Measurements from ENCODE around the gene SCAMP3.
"Not testable (repeated sequence)": the region's sequence is repeated elsewhere in the genome, so short reads cannot be mapped to it uniquely, and the experiment has no call there.

SCAMP3 gene

GRCh38 chr1:155295942-155296267, 33.7 kb upstream of the SCAMP3 start:
- no peak for TF ChIP-seq CTCF (IDR thresholded peaks at IDR 0.05; ENCODE audit: insufficient read depth, low read length, missing control alignments)
- no peak overlapping the region for H3K4me3 ChIP-seq (ENCODE audit: low read depth, low read length)
- POLR2A ChIA-PET: no interaction called here

GRCh38 chr1:155295183-155295941, 33.2 kb upstream of the SCAMP3 start:
- CTCF ChIA-PET: no interaction called here
- H3K4me3 ChIP-seq (ENCODE audit: low read depth, low read length): no peak overlapping the region

More at GRCh38 chr1:155295942-155296267, 33.7 kb upstream of the SCAMP3 start:
- DNase-seq (ENCODE audit: low read depth, low spot score): no peak
- CTCF ChIA-PET: interaction anchor here (0.8 kb wide), 1 partner anchor 11 kb away, joined by 3 read pairs; no protein-coding TSS in a partner anchor

GRCh38 chr1:155294520-155295182, 32.5 kb upstream of the SCAMP3 start:
- CTCF ChIA-PET: no interaction called here
- POLR2A ChIA-PET: no interaction called here
- no peak for DNase-seq (ENCODE audit: low read depth, low spot score)
- no peak for TF ChIP-seq CTCF (IDR thresholded peaks at IDR 0.05; ENCODE audit: insufficient read depth, low read length, missing control alignments)
- no peak overlapping the region for H3K4me3 ChIP-seq (ENCODE audit: low read depth, low read length)

More at GRCh38 chr1:155295183-155295941, 33.2 kb upstream of the SCAMP3 start:
- POLR2A ChIA-PET: no interaction called here
- no peak for TF ChIP-seq CTCF (IDR thresholded peaks at IDR 0.05; ENCODE audit: insufficient read depth, low read length, missing control alignments)
- DNase-seq (ENCODE audit: low read depth, low spot score): no peak

DNA sequence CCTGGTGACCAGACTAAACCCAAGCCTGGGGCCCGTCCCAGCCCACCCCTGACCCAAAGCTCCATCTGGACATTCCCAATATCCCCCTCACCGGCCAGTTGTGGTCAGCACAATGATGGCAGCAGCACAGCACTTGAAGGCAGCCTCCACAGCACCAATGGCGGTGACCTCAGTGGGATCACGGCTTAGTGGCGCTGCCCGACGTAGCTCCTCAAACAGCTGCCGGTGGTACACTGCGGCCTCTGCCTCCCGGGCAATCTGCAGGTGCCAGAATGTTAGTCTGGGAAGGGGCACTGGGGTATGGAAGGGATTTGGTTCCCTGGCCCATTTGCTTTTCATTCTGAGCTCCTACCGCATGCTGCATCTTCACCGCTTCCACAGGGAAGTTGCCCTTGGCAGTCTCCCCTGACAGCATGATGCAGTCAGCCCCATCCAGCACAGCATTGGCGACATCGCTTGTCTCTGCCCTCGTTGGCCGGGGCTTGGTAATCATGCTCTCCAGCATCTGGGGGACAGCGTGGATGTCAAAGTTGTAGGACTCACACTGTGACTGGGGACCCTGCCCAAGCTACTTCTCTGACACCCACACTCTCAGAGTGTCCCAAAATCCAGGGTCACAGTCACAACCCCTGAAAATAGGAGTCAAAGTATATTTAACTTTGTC, 31.1 kb upstream of the SCAMP3 start:
- ChIA-PET CTCF (interaction anchor here (1.1 to 3.3 kb wide), 5 partner anchors 10 to 42 kb away, joined by 3 to 14 read pairs (median 4); no protein-coding TSS in a partner anchor), POLR2A (no interaction called here)
- no peak for DNase-seq (ENCODE audit: low read depth, low spot score)
- H3K4me3 ChIP-seq (ENCODE audit: low read depth, low read length): no peak overlapping the region
- TF ChIP-seq CTCF (IDR thresholded peaks at IDR 0.05; ENCODE audit: insufficient read depth, low read length, missing control alignments): no peak

- CTCF ChIA-PET: interaction anchor here (3.3 kb wide), 1 partner anchor 12 kb away, joined by 14 read pairs; no protein-coding TSS in a partner anchor
- DNase-seq (ENCODE audit: low read depth, low spot score); H3K4me3 ChIP-seq (ENCODE audit: low read depth, low read length); POLR2A ChIA-PET: not testable (repeated sequence)
These were observed 28.8 kb upstream of the SCAMP3 start for GRCh38 chr1:155291006-155291405.

DNA sequence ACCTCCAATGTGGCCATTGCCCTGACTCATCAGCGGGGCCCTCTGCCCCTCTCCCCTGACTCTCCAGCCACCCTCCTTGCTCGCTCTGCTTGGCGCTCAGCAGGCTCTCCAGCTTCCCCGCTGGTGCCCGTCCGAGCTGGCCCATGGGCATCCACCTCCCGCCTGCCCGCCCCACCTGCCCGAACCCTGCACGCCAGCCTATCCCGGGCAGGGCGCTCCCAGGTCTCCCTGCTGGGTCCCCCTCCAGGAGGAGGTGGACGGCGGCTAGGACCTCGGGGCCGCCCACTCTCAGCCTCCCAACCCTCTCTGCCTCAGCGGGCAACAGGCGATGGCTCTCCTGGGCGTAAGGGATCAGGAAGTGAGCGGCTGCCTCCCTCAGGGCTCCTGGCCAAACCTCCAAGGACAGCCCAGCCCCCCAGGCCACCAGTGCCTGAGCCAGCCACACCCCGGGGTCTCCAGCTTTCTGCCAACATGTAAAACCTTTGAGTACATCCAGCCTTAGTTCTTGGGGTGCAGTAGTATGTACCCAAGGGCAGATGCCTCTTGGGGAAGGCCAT, 25.9 kb upstream of the SCAMP3 start:
- CTCF ChIA-PET: no interaction called here

More for the DNA sequence above, 25.9 kb upstream of the SCAMP3 start:
- no peak for TF ChIP-seq CTCF (IDR thresholded peaks at IDR 0.05; ENCODE audit: insufficient read depth, low read length, missing control alignments)
- POLR2A ChIA-PET: no interaction called here
- H3K4me3 ChIP-seq (ENCODE audit: low read depth, low read length): no peak overlapping the region
- DNase-seq (ENCODE audit: low read depth, low spot score): no peak
